A172 (cell line): ENCODE measurements around the gene NANOS3. TPM values are rescaled to one million over a fixed set of nuclear protein-coding genes. Genes with fewer than 3 reads are reported as not detected.

Experiments
- DNase-seq: peaks from one replicate; pipeline ENCODE4 v3.0.0-alpha.2; 2015; ENCODE audit warnings: low spot score
- total RNA-seq: library from RNA; depleted of rRNA; stranded (reverse); fragments of >200 nt; shearing (Covaris generic); gene quantifications from 2 replicates; pipeline ENCODE4 v1.2.3, GENCODE V29; 2014

The NANOS3 gene
- total RNA-seq, 1 experiment from 2014 or later, result not detected

- no peak for DNase-seq
Observed at GRCh38 chr19:13864667-13865570, 12.0 kb upstream of the NANOS3 start.

GRCh38 chr19:13865571-13866462 is 11.1 kb upstream of the NANOS3 start:
- DNase-seq, result no peak

GRCh38 chr19:13866463-13867046 is 10.4 kb upstream of the NANOS3 start:
- DNase-seq, result no peak

GRCh38 chr19:13868663-13869062 is 8.3 kb upstream of the NANOS3 start:
- DNase-seq, result no peak

GRCh38 chr19:13869281-13869680 is 7.7 kb upstream of the NANOS3 start:
- no peak for DNase-seq

- DNase-seq, result no peak
Observed at GRCh38 chr19:13870873-13871272, 6.1 kb upstream of the NANOS3 start.

- no peak for DNase-seq
Observed at GRCh38 chr19:13872339-13872694, 4.6 kb upstream of the NANOS3 start.

DNA sequence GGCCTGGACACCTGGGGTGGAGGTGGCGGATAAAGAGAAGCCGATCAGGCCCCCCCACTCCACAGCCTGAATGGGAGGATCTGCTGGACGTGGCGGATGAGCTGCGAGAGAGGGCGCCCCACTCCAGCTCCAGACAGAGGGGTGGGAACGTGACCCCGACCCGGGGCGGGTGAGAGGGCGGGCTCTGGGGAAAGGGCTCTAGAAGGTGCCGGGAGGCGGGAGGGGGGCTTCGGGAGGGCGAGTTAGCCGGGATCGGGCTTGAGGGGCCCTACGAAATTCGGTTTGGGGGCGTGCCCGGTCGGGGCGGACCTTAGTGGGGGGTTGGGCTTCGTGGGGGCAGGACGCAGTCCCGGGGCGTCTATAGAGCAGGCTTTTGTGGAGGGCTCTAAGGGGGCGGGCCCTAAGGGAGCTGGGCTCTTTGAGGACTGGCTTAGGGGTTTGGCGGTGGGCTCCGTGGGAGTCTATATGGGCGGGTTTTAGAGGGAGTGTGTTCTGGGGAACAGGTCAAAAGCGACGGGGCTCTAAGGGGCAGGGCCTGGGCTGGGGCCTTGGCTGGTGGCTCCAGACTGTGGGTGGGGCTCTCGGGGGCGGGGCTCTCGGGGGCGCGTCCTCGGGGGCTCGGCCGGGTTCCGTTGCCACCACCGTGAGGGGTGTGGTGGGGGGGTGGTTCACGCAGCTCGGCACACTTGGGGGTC is 4.1 kb upstream of the NANOS3 start:
- DNase-seq, result no peak

DNA sequence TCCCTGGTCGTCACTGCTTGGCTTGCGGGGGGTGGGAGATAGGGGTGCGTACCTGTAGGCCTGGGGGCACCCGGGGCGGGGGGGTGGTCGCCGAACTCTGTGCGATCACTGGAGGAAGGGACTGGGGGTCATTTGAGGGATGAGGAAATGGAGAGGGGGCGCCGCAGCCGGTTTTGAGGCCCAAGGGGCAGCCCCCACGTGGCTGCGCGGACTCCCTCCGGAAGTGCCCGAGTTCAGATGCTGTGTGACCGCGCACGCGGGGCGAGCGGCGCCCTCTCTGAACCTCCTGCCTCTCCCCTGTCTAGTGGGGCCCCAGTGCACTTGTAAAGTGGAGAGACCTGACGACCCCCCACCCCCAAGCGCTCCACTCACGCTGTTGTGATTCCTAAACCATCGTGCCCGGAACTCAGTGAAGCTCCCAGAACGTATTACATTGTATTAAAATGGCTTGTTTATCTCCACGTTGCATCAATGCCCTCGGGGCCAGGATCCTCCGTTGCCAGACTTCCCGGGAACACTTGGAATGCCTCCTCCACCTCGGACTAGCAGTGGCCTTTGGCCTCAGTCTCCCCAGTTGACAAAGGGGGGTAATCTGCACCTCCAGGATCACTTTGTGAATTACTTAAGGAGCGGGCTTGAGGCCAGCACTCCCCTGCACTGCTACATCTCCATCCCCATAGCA is 3.0 kb upstream of the NANOS3 start:
- DNase-seq, result no peak

GRCh38 chr19:13875824-13876223 is 1.1 kb upstream of the NANOS3 start:
- DNase-seq, result no peak

DNA sequence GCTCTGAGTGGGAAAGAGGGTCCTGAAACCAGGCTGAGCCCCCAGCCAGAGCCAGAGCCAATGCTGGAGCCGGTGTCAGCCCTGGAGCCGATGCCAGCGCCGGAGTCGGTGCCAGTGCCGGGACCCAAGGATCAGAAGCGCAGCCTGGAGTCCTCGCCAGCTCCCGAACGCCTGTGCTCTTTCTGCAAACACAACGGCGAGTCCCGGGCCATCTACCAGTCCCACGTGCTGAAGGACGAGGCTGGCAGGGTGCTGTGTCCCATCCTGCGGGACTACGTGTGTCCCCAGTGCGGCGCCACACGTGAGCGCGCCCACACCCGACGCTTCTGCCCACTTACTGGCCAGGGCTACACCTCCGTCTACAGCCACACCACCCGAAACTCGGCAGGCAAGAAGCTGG is 369 bp downstream of the NANOS3 start:
- no peak for DNase-seq

DNA sequence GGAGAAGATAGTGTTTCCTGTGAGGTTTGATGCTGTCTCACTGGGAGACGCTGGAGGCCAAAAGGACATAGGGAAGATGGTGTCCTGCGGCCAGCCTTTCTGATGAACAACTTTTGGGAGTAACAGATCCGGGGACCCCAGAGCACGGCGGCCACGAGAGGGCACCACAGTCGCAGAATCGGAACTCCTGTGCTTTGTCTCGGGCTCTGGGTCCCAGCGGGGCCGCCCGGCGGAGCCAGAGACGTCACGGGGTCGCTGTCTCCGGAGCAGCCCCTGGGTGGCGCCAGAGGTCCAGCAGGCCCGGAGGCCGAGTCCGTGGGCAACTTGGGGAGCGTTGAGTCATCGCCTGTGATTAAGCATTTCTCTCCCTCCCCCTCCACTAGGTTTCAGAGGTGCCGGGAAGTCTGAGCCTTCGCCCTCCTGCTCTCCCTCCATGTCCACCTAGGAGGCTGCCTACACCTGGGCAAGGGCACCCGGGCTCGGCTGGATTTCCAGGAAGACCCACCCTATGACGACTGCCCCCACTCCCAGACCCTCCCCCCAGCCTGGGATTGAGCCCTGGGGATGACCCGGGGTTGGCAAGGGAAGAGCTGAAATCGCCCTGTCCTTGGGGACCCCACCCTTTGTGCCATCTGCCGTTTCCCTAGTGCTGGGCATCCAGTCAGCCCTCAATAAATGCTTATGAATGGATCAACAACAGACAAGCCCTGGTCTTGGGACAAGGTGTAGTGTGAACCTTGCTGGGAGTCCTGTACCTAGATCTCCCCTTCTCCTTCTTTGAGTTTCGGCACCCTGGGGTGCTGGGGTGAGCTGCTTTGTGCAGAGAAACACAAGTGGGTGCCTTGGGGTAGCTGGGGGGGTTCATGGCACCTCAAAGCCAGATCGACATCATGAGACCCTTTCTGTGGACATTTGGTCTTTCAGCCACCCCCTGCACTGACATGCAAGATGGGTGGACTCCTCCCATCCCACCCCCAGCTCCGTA is 3.4 kb downstream of the NANOS3 start:
- DNase-seq, result peak; percentile 97

GRCh38 chr19:13881251-13881691 is 4.3 kb downstream of the NANOS3 start:
- DNase-seq, result peak; percentile 42

GRCh38 chr19:13881692-13882418 is 4.9 kb downstream of the NANOS3 start:
- no peak for DNase-seq

- DNase-seq, result no peak
Observed at GRCh38 chr19:13882419-13882795, 5.5 kb downstream of the NANOS3 start.

- DNase-seq, result no peak
Observed at GRCh38 chr19:13882836-13883235, 5.9 kb downstream of the NANOS3 start.

DNA sequence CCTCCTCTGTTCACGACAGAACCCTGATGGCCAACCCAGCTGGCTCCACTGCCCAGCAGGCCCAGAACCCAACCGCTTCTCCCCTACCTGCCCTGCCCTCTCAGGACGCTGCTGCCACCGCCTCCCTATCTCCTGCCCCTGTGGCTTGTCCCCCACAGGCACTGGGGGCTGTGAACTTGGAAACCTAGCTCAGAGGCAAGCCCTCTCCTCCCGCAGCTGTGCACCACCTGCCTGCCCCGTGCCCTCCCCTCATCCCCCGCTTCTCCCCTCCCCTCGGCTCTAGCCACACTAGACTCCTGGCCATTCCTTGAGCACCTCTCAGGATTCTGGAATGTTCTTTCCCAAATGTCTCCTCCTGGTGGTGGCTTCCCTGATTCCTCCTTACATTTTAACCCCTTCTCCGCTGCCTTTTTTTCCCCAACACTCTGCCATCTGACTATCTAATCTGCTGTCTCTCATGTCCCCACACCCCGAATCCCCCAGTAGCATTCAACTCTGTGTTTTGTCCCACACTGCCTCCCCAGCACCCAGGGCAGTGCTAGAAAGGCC is 6.7 kb downstream of the NANOS3 start:
- no peak for DNase-seq

DNA sequence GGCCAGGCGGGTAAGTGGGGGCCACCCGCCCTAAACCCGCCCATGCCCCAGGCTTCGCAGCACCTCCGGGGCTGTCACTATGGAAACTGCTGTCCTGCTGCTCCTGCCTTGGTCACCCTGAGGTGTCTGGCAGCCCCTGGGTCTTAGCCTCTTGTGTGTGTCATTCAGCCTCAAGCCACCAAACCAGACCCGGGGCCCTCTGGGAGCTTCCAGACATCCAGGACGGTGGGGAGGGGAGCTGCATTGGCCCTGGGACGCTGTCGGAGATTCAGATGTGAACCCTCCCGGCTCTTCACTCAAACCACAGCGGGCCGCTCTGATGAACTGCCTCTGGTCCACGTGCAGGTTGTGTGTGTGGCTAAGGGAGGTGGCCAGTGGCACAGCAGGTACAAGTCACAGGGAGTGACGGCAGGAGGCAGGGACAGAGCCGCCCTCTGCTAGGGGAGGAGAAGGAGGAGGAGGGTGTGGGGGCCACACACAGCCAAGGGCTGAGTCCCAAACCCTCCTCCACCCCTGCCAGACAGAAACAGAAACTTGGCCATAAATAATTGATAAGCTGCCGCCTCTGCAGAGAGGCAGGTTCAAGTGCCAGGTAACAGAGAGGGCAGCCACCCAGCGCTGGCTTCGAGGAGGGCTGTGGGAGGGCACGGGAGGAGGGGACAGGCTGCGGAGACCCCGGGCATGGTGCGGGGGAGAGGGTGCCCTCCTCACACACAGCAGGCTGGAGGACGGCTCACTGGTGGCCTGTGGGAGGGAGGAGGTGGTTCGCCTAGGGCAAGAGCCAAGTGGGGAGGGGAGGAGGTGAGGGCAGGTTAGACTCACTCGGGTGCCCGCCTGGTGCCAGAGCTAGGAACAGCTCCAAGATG is 8.0 kb downstream of the NANOS3 start:
- DNase-seq, result no peak
